Ammon's horn (tissue), 1 donor: ENCODE data around the gene LLGL2.
"Not testable (repeated sequence)": the region's sequence is repeated elsewhere in the genome, so short reads cannot be mapped to it uniquely, and the experiment has no call there.

Experiments
- DNase-seq: peaks from one replicate; pipeline ENCODE4 v3.0.0-alpha.2; 2016; ENCODE audit warnings: low spot score

The LLGL2 gene

GRCh38 chr17:75592348-75593020, 67.0 kb downstream of the LLGL2 start:
- DNase-seq, result no peak

GRCh38 chr17:75593430-75593829, 67.9 kb downstream of the LLGL2 start:
- not testable (repeated sequence) for DNase-seq

- no peak for DNase-seq
Observed at GRCh38 chr17:75594499-75595283, 69.2 kb downstream of the LLGL2 start.

- no peak for DNase-seq
Observed at GRCh38 chr17:75595284-75595919, 69.9 kb downstream of the LLGL2 start.

GRCh38 chr17:75595920-75596313, 70.4 kb downstream of the LLGL2 start:
- no peak for DNase-seq

GRCh38 chr17:75596320-75597087, 71.0 kb downstream of the LLGL2 start:
- DNase-seq, result no peak

- peak; percentile 30 for DNase-seq
Observed at GRCh38 chr17:75601057-75601987, 75.8 kb downstream of the LLGL2 start.

GRCh38 chr17:75602644-75603043, 77.1 kb downstream of the LLGL2 start:
- no peak for DNase-seq

- no peak for DNase-seq
Observed at GRCh38 chr17:75603123-75603522, 77.6 kb downstream of the LLGL2 start.

- DNase-seq, result no peak
Observed at GRCh38 chr17:75604034-75604695, 78.7 kb downstream of the LLGL2 start.

GRCh38 chr17:75605790-75606189, 80.3 kb downstream of the LLGL2 start:
- DNase-seq, result no peak

- no peak for DNase-seq
Observed at GRCh38 chr17:75607086-75607485, 81.6 kb downstream of the LLGL2 start.

GRCh38 chr17:75610103-75610984, 84.8 kb downstream of the LLGL2 start:
- no peak for DNase-seq

GRCh38 chr17:75611851-75612429, 86.4 kb downstream of the LLGL2 start:
- DNase-seq, result no peak

GRCh38 chr17:75612906-75613626, 87.6 kb downstream of the LLGL2 start:
- no peak for DNase-seq

- DNase-seq, result no peak
Observed at GRCh38 chr17:75614006-75614405, 88.5 kb downstream of the LLGL2 start.

- no peak for DNase-seq
Observed at GRCh38 chr17:75614556-75615270, 89.2 kb downstream of the LLGL2 start.

GRCh38 chr17:75615301-75615700, 89.8 kb downstream of the LLGL2 start:
- DNase-seq, result no peak
